MV-4-11 (cell line): ENCODE data around the gene ADAR.

Source experiments
- DNase-seq: peaks from one replicate; lab custom pipeline; 2025; lab: John Stamatoyannopoulos, UW

The ADAR gene

GRCh38 chr1:154615411-154615810, 7.4 kb upstream of the ADAR start:
- DNase-seq: no peak

GRCh38 chr1:154614901-154615300, 6.9 kb upstream of the ADAR start:
- no peak for DNase-seq

- no peak for DNase-seq
These were observed 6.3 kb upstream of the ADAR start for GRCh38 chr1:154614247-154614646.

- no peak for DNase-seq
These were observed 3.3 kb upstream of the ADAR start for GRCh38 chr1:154611150-154611862.

GRCh38 chr1:154609398-154610380, 1.7 kb upstream of the ADAR start:
- no peak for DNase-seq

GRCh38 chr1:154608397-154609270, 648 bp upstream of the ADAR start:
- no peak for DNase-seq

DNA sequence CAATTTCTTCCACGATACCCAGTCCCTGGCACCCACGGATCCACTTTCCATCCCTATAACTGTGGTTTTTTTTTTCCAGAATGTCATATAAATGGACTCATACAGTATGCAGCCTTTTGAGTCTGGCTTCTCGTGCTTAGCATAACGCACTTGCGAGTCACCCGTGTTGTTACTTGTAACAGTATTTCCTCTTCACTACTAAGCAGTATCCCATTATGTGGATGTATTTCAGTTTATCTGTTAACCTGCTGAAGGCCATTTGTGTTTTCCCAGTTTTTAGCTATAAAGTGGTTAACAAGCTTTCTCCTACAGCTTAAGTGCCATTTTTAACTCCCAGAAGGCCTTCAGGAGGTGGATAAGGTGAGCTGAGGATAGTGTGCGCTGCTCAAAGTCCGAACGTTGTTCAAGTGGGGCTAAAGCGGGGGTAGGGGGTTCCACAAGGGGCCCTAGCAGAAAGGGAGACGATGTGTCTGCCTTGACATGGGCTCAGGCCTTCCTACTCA, 829 bp downstream of the ADAR start:
- peak; percentile 34 for DNase-seq

GRCh38 chr1:154605534-154605933, 2.5 kb downstream of the ADAR start:
- no peak for DNase-seq

DNA sequence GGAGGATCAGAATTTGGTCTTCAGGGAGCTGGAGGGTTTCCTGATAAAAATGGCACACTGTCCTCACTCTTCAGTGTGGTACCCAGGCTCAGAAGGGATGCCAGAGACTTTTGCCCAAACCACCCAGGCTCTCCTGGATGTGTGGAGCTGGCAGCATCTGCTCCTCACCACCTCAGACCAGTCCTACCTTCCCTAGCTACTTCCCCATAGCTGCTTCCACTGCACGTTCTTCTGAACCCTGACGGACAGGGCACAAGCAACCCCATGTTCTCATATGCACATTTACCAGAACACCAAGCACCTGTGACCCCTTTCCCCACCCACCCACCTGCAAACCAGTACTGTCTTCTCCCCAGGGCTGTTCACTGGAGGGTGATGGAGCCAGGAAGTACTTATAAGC, 4.7 kb downstream of the ADAR start:
- no peak for DNase-seq

- DNase-seq: no peak
These were observed 8.3 kb downstream of the ADAR start for GRCh38 chr1:154599658-154600057.

DNA sequence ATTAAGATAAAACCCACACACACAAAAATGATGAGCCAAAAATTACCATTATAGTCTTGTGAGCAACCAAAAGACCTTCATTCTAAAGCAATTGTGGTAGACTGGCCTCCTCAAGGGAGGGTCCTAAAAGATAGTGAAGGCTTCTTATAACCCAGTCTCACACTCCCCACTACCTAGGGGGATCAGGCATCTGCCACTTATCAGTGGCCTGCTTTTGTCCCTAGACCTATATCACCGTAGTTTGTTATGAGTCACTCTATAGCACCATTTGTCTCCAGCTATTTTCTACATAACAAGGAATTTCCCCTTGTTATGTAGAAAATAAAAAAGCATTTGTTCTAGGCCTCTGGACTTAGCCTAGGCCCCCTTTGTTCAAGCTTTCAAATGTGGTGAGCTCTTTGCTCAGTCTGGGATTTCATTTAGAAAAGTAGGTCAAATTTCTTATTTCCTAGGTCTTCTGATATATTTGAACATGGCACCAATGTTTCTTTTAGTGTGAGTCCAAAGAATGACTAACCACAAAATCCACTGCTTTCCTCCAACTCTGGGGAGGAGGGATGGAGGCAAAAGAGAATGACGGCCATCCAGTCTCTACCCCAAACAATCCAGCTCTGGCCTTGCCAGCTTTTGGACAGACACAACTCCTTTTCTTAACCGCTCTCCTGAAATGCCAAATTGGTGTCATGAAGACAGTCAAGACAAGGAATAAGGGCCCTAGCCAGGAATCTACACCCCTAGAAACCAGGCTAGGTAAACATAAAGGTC, 8.9 kb downstream of the ADAR start:
- no peak for DNase-seq

DNA sequence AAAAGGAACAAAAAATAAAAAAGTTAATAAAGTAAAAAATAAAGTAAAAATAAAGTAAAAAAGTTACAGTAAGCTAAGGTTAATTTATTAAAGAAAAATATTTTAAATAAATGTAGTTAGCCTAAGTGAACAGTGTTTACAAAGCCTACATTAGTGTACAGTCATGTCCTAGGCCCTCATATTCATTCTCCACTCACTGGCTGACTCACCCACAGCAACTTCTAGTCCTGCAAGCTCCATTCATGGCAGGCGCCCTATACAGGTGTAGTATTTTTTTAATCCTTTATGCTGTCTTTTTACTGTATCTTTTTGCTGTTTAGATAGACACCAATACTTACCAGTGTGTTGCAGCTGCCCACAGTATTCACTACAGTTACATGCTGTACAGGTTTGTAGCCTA, 12.4 kb downstream of the ADAR start:
- DNase-seq: no peak

GRCh38 chr1:154594811-154595210, 13.2 kb downstream of the ADAR start:
- no peak for DNase-seq

- DNase-seq: no peak
These were observed 14.6 kb downstream of the ADAR start for GRCh38 chr1:154593390-154593789.

- no peak for DNase-seq
These were observed 16.8 kb downstream of the ADAR start for GRCh38 chr1:154591206-154591605.

DNA sequence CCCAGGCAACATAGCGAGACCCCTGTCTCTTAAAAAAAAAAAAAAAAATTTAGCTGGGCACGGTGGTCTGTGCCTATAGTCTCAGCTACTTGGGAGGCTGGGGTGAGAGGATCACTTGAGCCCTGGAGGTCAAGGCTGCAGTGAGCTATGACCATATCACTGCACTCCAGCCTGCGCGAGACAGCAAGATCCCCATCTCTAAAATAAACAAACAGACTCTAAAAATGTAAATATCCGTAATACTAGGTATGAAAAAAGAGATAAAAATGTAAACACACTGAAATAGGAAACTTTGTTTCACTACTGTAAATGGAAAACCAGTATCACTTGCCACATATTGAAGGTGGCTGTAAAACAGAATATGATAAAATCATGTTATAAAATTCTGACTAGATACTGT, 17.2 kb downstream of the ADAR start:
- DNase-seq: no peak

DNA sequence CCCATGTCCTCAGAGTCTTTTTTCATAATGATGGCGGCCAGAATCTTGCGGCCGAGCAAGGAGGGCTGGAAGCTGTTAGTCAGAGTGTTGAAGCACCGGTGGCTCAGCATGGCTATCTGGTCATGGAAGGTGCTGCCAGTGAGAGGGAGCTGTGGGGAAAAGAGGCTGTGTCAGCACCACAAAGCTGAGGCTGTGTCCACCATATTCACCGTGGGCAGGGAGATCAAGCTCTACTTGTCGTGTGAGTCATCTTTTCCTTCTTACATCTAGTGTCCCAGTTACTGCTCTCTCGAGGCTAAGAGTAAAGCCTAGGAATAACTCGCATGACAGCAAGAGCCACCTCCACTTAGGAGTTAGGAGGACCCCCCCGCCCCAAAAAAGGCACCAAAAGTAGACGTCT, 18.2 kb downstream of the ADAR start:
- no peak for DNase-seq

DNA sequence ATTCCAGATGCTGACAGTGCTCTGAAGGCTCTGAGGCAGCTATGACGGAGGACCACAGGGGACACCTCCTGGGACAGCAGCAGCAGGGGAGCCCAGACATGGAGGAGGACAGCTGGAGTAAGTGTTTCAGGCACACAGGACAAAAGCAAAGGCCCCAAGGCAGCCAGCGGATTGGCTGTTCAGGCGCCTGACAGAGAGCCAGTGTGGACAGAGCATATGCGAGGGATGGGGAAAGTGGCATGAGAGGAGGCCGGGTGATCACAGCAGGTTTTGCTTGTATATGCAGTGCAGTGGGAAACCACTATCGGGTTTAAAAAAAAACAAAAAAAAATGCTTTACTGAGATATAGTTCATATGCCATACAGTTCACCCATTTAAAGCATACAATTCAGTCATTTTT, 21.3 kb downstream of the ADAR start:
- DNase-seq: no peak

GRCh38 chr1:154586231-154586630, 21.8 kb downstream of the ADAR start:
- DNase-seq: no peak

DNA sequence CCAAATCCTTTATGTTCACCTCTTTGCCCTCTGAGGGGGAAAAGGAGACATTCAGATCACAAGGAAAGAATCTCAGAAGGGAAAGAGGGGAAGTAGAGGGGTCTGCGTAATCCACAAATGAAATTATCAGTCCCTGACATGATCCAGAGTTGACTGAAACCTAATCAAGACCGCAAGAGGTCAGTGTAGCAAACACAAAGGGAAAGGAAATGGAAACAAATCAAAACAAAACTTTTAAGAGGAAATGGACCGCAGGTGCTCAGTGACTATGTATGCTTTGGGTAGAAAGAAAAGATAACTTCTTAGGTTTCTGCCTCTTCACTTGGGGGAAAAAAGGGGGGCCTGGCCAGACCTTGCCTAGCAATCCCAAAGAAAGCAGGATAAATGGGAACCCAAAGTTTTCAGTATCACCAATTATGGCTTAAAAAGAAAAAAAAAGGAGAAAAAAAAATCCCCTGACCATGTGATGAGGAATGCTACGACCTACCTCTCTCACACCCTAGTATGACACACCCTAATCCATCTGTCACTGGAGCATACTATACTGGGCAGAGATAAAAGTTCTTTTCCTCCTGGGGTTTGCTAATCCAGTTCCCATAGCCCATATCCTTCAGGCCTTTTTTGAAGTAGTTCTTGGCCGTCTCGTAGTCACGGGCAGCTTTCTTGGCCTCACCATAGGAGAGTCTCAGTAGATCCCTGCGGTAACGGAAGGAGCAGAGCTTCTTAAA, 23.6 kb downstream of the ADAR start:
- no peak for DNase-seq

DNA sequence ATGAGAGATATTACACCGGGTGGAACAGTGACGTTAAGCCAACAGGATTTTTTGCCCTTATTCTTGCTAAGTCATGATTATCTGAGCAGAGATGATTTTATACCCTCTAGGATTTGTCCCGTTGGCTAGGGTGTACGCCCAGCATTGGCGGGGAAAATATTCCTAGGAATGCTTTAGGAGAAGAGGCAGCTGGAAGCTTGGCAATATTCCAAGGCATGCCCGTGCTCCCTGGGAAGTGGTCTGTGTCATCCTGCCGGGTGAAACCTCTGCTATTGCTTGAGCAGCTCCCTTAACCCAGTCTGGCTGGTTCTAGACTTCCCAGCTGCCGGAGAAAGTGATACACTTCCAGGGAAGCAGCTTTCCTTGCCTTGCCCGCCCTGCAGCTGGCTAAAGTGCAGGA, 24.2 kb downstream of the ADAR start:
- DNase-seq: no peak
